RWPE1 (cell line): Measurements from ENCODE around the gene NLRP5.

Experiments used
- CTCF ChIA-PET: fragments of 350-600 bp; sonication (Branson Sonifier 250); formaldehyde crosslinking; extraction: SDS; loops from one replicate; lab custom pipeline; 2021; lab: Yijun Ruan, JAX
- POLR2A ChIA-PET: fragments of 400-600 bp; formaldehyde crosslinking; extraction: SDS; loops from one replicate; lab custom pipeline; 2020; ENCODE audit warnings: antibody characterized with exemption; ENCODE audit not compliant: low non-redundant PET; lab: Yijun Ruan, JAX
- DNase-seq: peaks from one replicate; pipeline ENCODE4 v3.0.0; 2012; ENCODE audit warnings: low spot score
- H3K27ac ChIP-seq: fragments of 450-650 bp; 2 replicates; pipeline ENCODE4 v1.5.1; 2017
- TF ChIP-seq, protein P1 (sequence below): fragments of 450-650 bp; conservative IDR thresholded peaks from 2 replicates; pipeline ENCODE4 v1.5.1; 2017; ENCODE audit warnings: low read depth, mild to moderate bottlenecking

The NLRP5 gene

GRCh38 chr19:56088497-56089215 lies 102.1 kb downstream of the NLRP5 start:
- ChIA-PET CTCF (no interaction called here), POLR2A (no interaction called here)
- TF ChIP-seq, protein P1, sequence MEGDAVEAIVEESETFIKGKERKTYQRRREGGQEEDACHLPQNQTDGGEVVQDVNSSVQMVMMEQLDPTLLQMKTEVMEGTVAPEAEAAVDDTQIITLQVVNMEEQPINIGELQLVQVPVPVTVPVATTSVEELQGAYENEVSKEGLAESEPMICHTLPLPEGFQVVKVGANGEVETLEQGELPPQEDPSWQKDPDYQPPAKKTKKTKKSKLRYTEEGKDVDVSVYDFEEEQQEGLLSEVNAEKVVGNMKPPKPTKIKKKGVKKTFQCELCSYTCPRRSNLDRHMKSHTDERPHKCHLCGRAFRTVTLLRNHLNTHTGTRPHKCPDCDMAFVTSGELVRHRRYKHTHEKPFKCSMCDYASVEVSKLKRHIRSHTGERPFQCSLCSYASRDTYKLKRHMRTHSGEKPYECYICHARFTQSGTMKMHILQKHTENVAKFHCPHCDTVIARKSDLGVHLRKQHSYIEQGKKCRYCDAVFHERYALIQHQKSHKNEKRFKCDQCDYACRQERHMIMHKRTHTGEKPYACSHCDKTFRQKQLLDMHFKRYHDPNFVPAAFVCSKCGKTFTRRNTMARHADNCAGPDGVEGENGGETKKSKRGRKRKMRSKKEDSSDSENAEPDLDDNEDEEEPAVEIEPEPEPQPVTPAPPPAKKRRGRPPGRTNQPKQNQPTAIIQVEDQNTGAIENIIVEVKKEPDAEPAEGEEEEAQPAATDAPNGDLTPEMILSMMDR = no peak
- H3K27ac ChIP-seq = no peak overlapping the region
- DNase-seq = no peak

- TF ChIP-seq, protein P1 = no peak
- POLR2A ChIA-PET = no interaction called here
- CTCF ChIA-PET = no interaction called here
These were observed 102.8 kb downstream of the NLRP5 start for GRCh38 chr19:56089344-56089743.

DNA sequence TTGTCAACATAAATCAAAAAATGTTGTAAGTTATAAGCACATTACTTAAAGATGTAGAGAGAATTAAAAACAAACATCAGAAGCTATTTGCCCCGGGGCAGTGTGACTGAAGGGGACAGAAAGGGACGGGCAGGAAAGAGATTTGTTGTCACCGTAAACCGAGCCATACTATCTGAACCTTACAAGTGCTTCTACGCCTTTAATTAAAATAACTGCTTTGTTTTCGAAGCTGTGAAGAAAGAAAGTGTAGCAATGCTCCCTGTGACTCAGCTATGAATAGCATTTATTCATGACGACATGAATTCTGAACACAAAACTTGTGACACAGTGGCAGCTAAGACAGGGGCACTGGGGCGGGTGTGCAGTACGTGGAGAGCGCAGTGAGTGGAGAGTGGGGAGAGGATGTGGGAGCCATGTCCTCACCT lies 104.5 kb downstream of the NLRP5 start:
- peak overlapping the region; percentile 63 for H3K27ac ChIP-seq
- TF ChIP-seq, protein P1 = no peak
- ChIA-PET CTCF (interaction anchor here (0.6 to 1.7 kb wide), 3 partner anchors 10 to 78 kb away, joined by 3 to 8 read pairs (median 5); no protein-coding TSS in a partner anchor), POLR2A (no interaction called here)
- DNase-seq = peak; percentile 51

More at GRCh38 chr19:56089344-56089743, 102.8 kb downstream of the NLRP5 start:
- DNase-seq = no peak
- H3K27ac ChIP-seq = no peak overlapping the region

- ChIA-PET CTCF (interaction anchor here (1.0 to 1.7 kb wide), 2 partner anchors 11 to 16 kb away, joined by 5 to 8 read pairs; no protein-coding TSS in a partner anchor), POLR2A (no interaction called here)
- DNase-seq = no peak
- peak overlapping the region; percentile 63 for H3K27ac ChIP-seq
- TF ChIP-seq, protein P1 = no peak
These were observed 105.4 kb downstream of the NLRP5 start for GRCh38 chr19:56091751-56092546.

- POLR2A ChIA-PET = no interaction called here
These were observed 106.4 kb downstream of the NLRP5 start for GRCh38 chr19:56092685-56093631.

More at GRCh38 chr19:56092685-56093631, 106.4 kb downstream of the NLRP5 start:
- H3K27ac ChIP-seq = no peak overlapping the region
- TF ChIP-seq, protein P1 = no peak
- DNase-seq = no peak
- CTCF ChIA-PET = no interaction called here
